ENCODE measurements around the gene FRMPD2. TPM values are rescaled to one million over a fixed set of nuclear protein-coding genes. Genes with fewer than 3 reads are reported as not detected.

The FRMPD2 gene
- total RNA-seq, 1 donor from 2014 or later: 1.6 TPM

- no peak for TF ChIP-seq CTCF (IDR thresholded peaks at IDR 0.05; ENCODE audit: partially characterized antibody, unreplicated experiment)
- H3K4me1 Mint-ChIP-seq (ENCODE audit: low read depth, unreplicated experiment): peaks cover 6% of the 10 kb centered on the region
Observed at GRCh38 chr10:48266528-48266927, 8.0 kb downstream of the FRMPD2 start.

GRCh38 chr10:48258105-48258504 is 16.4 kb downstream of the FRMPD2 start:
- no peak for TF ChIP-seq CTCF (IDR thresholded peaks at IDR 0.05; ENCODE audit: partially characterized antibody, unreplicated experiment)
- H3K36me3 Mint-ChIP-seq (ENCODE audit: unreplicated experiment): no peaks in the 10 kb centered on the region
- peak overlapping the region; percentile 13 for H3K4me3 Mint-ChIP-seq (ENCODE audit: unreplicated experiment)
- peaks cover 13% of the 10 kb centered on the region for H3K4me1 Mint-ChIP-seq (ENCODE audit: low read depth, unreplicated experiment)
- H3K9me3 Mint-ChIP-seq (ENCODE audit: unreplicated experiment): peaks cover 5% of the 10 kb centered on the region
- no peak for DNase-seq
- H3K27me3 Mint-ChIP-seq (ENCODE audit: unreplicated experiment): no peaks in the 10 kb centered on the region
- no peak overlapping the region for H3K27ac Mint-ChIP-seq (ENCODE audit: unreplicated experiment)

More at GRCh38 chr10:48266528-48266927, 8.0 kb downstream of the FRMPD2 start:
- Mint-ChIP-seq H3K27ac (ENCODE audit: unreplicated experiment) (no peak overlapping the region), H3K36me3 (ENCODE audit: unreplicated experiment) (peaks cover 5% of the 10 kb centered on the region), H3K27me3 (ENCODE audit: unreplicated experiment) (peaks cover 2% of the 10 kb centered on the region), H3K4me3 (ENCODE audit: unreplicated experiment) (no peak overlapping the region), H3K9me3 (ENCODE audit: unreplicated experiment) (peaks cover 1% of the 10 kb centered on the region)
- DNase-seq: no peak

GRCh38 chr10:48257407-48257961 is 17.0 kb downstream of the FRMPD2 start:
- H3K4me3 Mint-ChIP-seq (ENCODE audit: unreplicated experiment): no peak overlapping the region
- H3K27ac Mint-ChIP-seq (ENCODE audit: unreplicated experiment): no peak overlapping the region
- H3K27me3 Mint-ChIP-seq (ENCODE audit: unreplicated experiment): no peaks in the 10 kb centered on the region
- peaks cover 13% of the 10 kb centered on the region for H3K4me1 Mint-ChIP-seq (ENCODE audit: low read depth, unreplicated experiment)
- peaks cover 5% of the 10 kb centered on the region for H3K9me3 Mint-ChIP-seq (ENCODE audit: unreplicated experiment)
- DNase-seq: no peak
- H3K36me3 Mint-ChIP-seq (ENCODE audit: unreplicated experiment): no peaks in the 10 kb centered on the region
- no peak for TF ChIP-seq CTCF (IDR thresholded peaks at IDR 0.05; ENCODE audit: partially characterized antibody, unreplicated experiment)

- peaks cover 19% of the 10 kb centered on the region for H3K4me1 Mint-ChIP-seq (ENCODE audit: low read depth, unreplicated experiment)
- no peak overlapping the region for H3K4me3 Mint-ChIP-seq (ENCODE audit: unreplicated experiment)
- peaks cover 5% of the 10 kb centered on the region for H3K9me3 Mint-ChIP-seq (ENCODE audit: unreplicated experiment)
- no peaks in the 10 kb centered on the region for H3K36me3 Mint-ChIP-seq (ENCODE audit: unreplicated experiment)
- no peak for TF ChIP-seq CTCF (IDR thresholded peaks at IDR 0.05; ENCODE audit: partially characterized antibody, unreplicated experiment)
- no peak for DNase-seq
- H3K27me3 Mint-ChIP-seq (ENCODE audit: unreplicated experiment): no peaks in the 10 kb centered on the region
- H3K27ac Mint-ChIP-seq (ENCODE audit: unreplicated experiment): no peak overlapping the region
Observed at GRCh38 chr10:48255722-48256121, 18.8 kb downstream of the FRMPD2 start.

GRCh38 chr10:48254750-48255512 is 19.6 kb downstream of the FRMPD2 start:
- no peaks in the 10 kb centered on the region for H3K36me3 Mint-ChIP-seq (ENCODE audit: unreplicated experiment)
- no peaks in the 10 kb centered on the region for H3K27me3 Mint-ChIP-seq (ENCODE audit: unreplicated experiment)
- no peak for TF ChIP-seq CTCF (IDR thresholded peaks at IDR 0.05; ENCODE audit: partially characterized antibody, unreplicated experiment)
- H3K4me3 Mint-ChIP-seq (ENCODE audit: unreplicated experiment): no peak overlapping the region
- no peak for DNase-seq
- no peak overlapping the region for H3K27ac Mint-ChIP-seq (ENCODE audit: unreplicated experiment)
- H3K4me1 Mint-ChIP-seq (ENCODE audit: low read depth, unreplicated experiment): peaks cover 19% of the 10 kb centered on the region
- peaks cover 5% of the 10 kb centered on the region for H3K9me3 Mint-ChIP-seq (ENCODE audit: unreplicated experiment)

All from glutamatergic neuron (in vitro differentiated cells).